Body of pancreas (tissue), 4 donors: ENCODE data around the gene MGAT5. TPM values are rescaled to one million over a fixed set of nuclear protein-coding genes. Genes with fewer than 3 reads are reported as not detected.

Experiments used
- ATAC-seq: fragments of 150-250 bp; one replicate; pipeline ENCODE4 v1.9.1; 2016
- DNase-seq, 4 donors: peaks; one replicate each; pipeline ENCODE4 v3.0.0-alpha.2; 2019
- H3K27ac ChIP-seq, 4 donors: fragments of 200-600 bp; sonication (generic); 1 replicate in 3 of 4; 2 replicates in 1 of 4; pipeline versions ENCODE4 v1.5.1 to v1.6.1; 2016 to 2019; ENCODE audit warnings: mild to moderate bottlenecking in 1 of 4, mixed read lengths in 1 of 4, moderate library complexity in 1 of 4
- H3K27me3 ChIP-seq, 2 donors: fragments of 200-600 bp; sonication (generic); one replicate each; pipeline ENCODE4 v1.6.0; 2016; ENCODE audit warnings: mild to moderate bottlenecking in 1 of 2
- H3K36me3 ChIP-seq, 2 donors: fragments of 200-600 bp; sonication (generic); replicated peaks in 1 of 2; 2 replicates each; pipeline ENCODE4 v1.5.1; 2016; ENCODE audit warnings: low read depth in 2 of 2; ENCODE audit not compliant: insufficient read depth in 1 of 2
- H3K4me1 ChIP-seq: fragments of 200-600 bp; sonication (generic); one replicate; pipeline ENCODE4 v1.6.0; 2016
- H3K4me3 ChIP-seq, 2 donors: fragments of 200-600 bp; sonication (generic); 1 replicate in 1 of 2; 2 replicates in 1 of 2; pipeline ENCODE4 v1.5.1; 2016 to 2019
- H3K9me3 ChIP-seq, 3 donors: fragments of 200-600 bp; sonication (generic); 1 replicate in 2 of 3; 2 replicates in 1 of 3; pipeline ENCODE4 v1.5.1; 2016
- POLR2A ChIP-seq, 3 donors: fragments of 450-650 bp; IDR thresholded peaks; one replicate each; pipeline ENCODE4 v1.6.1; 2016; ENCODE audit warnings: antibody characterized with exemption in 3 of 3, mild to moderate bottlenecking in 2 of 3
- WGBS, 2 donors: methylation state at CpG; one replicate each; pipeline ENCODE4 v1.1.5; 2017; 5-methylcytosine and 5-hydroxymethylcytosine counted together
- intact Hi-C: fragments of 100-400 bp; cut with DNase I; formaldehyde crosslinking; loops from one replicate; pipeline ENCODE4 v1.15.1; 2023
- total RNA-seq, 2 donors: library from RNA; depleted of rRNA; stranded (reverse); fragments of >200 nt; gene quantifications; one replicate each; pipeline ENCODE4 v1.1.0, GENCODE V29; 2016
- TF ChIP-seq, protein P1 (sequence below), 7 experiments: fragments of 450-650 bp in 4 of 7; fragments of 200-600 bp in 3 of 7; sonication (generic) in 3 of 7; IDR thresholded peaks; one replicate each; pipeline ENCODE4 v1.5.1; 2016 to 2019; ENCODE audit warnings: antibody characterized with exemption in 7 of 7

Gene MGAT5
- total RNA-seq, 2 donors from 2014 or later: 15.8 to 16.3 TPM

DNA sequence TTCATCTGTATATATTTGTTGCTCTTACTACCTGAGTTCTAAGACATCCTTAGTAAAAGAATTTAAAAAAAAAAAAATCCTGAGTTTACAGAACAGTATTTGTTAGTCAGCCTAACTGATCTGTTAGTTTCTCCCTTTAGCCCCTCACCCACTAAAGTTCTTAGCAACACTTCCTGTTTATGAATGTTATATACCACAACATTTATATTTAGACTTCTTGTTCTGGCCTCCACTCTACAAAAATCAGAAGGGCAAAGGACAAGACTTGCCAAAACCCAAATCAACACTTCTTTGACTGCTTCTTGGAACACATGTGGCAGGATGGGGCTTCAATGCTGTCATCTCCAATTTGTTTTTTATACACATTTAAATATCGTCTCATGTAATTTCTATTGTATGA lies 71.1 kb downstream of the MGAT5 start:
- DNase-seq (no peak), ATAC-seq (no peak)
- no peaks in the 10 kb centered on the region for H3K27me3 ChIP-seq
- no peak overlapping the region for H3K27ac ChIP-seq
- intact Hi-C loops: no loop called here
- H3K9me3 ChIP-seq: no peaks in the 10 kb centered on the region
- no peak overlapping the region for H3K4me3 ChIP-seq
- no peaks in the 10 kb centered on the region for H3K36me3 ChIP-seq
- TF ChIP-seq, protein P1, sequence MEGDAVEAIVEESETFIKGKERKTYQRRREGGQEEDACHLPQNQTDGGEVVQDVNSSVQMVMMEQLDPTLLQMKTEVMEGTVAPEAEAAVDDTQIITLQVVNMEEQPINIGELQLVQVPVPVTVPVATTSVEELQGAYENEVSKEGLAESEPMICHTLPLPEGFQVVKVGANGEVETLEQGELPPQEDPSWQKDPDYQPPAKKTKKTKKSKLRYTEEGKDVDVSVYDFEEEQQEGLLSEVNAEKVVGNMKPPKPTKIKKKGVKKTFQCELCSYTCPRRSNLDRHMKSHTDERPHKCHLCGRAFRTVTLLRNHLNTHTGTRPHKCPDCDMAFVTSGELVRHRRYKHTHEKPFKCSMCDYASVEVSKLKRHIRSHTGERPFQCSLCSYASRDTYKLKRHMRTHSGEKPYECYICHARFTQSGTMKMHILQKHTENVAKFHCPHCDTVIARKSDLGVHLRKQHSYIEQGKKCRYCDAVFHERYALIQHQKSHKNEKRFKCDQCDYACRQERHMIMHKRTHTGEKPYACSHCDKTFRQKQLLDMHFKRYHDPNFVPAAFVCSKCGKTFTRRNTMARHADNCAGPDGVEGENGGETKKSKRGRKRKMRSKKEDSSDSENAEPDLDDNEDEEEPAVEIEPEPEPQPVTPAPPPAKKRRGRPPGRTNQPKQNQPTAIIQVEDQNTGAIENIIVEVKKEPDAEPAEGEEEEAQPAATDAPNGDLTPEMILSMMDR (IDR thresholded peaks at IDR 0.05): no peak
- TF ChIP-seq POLR2A (IDR thresholded peaks at IDR 0.05): no peak
- WGBS, 2 donors: 74 to 80% methylated on average over 1 of the region's 1 CpG
- H3K4me1 ChIP-seq: peaks cover 13% of the 10 kb centered on the region

DNA sequence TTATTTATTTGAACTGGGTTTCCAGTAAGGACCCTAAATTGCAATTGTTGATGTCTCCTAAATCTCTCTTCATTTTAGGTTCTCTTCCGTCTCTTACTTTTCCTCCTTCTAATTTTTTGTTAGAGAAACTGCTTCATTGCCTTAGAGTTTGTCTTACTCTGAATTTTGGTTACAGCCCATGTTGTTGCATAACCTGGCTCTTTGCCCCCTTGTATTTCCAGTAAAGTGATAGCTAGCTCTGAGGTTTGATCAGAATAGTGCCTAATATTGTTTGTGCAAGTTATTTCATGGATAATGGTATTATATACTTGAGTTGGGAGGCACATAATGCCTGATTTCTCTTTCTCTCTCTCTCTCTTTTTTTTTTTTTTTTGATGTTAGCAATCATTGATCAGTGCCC lies 71.8 kb downstream of the MGAT5 start:
- intact Hi-C loops: no loop called here
- Histone ChIP-seq H3K27ac (no peak overlapping the region), H3K36me3 (no peaks in the 10 kb centered on the region), H3K4me3 (no peak overlapping the region), H3K4me1 (peaks cover 13% of the 10 kb centered on the region), H3K9me3 (no peaks in the 10 kb centered on the region), H3K27me3 (no peaks in the 10 kb centered on the region)
- DNase-seq (peak in 1 of 4 donors; percentile 14), ATAC-seq (no peak)
- TF ChIP-seq, protein P1 (IDR thresholded peaks at IDR 0.05): no peak
- no peak for TF ChIP-seq POLR2A (IDR thresholded peaks at IDR 0.05)
- WGBS, 2 donors: 92 to 100% methylated on average over 1 of the region's 1 CpG

DNA sequence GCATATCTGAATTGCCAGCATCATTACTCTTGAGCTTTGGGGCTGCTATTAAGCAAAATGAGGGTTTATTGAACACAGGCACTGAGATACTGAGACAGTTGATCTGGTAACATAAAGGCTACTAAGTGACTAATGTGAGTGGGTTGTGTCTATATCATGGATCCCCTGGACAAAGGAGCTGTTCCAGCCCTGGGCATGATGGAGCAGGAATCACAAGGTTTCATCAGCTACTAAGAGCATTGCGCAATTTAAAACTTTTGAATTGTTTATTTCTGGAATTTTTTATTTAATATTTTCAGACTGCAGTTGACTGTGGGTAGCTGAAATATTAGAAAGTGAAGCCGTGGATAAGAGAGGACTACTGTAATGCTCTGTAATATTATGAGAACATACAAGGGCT lies 73.5 kb downstream of the MGAT5 start:
- no peak for ATAC-seq
- H3K27me3 ChIP-seq: no peaks in the 10 kb centered on the region
- H3K27ac ChIP-seq: no peak overlapping the region
- H3K9me3 ChIP-seq: no peaks in the 10 kb centered on the region
- WGBS, 2 donors: 96 to 98% methylated on average over 2 of the region's 2 CpGs
- intact Hi-C loops: no loop called here
- DNase-seq: no peak
- TF ChIP-seq POLR2A (IDR thresholded peaks at IDR 0.05): no peak
- H3K36me3 ChIP-seq: no peaks in the 10 kb centered on the region
- H3K4me3 ChIP-seq: no peak overlapping the region
- peaks cover 13% of the 10 kb centered on the region for H3K4me1 ChIP-seq

DNA sequence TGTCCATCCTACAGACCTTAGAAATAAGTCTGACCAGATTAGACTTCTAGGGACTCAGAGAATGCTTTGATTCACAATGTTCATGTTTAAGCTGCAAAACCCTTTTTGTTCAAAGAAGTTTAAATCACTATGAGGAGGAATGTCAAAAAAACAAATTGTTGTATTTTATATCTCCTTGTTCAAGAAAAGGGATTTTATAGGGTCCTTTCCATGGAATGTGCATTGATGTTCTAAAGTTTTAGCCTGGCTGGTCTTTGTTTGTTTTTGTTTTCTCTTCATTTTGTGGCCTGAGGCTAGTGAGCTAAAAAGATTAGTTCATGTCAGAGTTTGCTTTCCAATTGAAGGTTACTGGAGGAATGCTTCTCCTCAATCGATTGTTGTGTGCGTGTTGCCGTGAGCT lies 77.2 kb downstream of the MGAT5 start:
- Histone ChIP-seq H3K27me3 (no peaks in the 10 kb centered on the region), H3K4me1 (peaks cover 5% of the 10 kb centered on the region), H3K36me3 (no peaks in the 10 kb centered on the region), H3K4me3 (no peak overlapping the region), H3K27ac (no peak overlapping the region), H3K9me3 (no peaks in the 10 kb centered on the region)
- no peak for DNase-seq
- no peak for ATAC-seq
- TF ChIP-seq, protein P1 (IDR thresholded peaks at IDR 0.05): no peak
- no peak for TF ChIP-seq POLR2A (IDR thresholded peaks at IDR 0.05)
- intact Hi-C loops: no loop called here
- WGBS, 2 donors: 96 to 98% methylated on average over 3 of the region's 3 CpGs

DNA sequence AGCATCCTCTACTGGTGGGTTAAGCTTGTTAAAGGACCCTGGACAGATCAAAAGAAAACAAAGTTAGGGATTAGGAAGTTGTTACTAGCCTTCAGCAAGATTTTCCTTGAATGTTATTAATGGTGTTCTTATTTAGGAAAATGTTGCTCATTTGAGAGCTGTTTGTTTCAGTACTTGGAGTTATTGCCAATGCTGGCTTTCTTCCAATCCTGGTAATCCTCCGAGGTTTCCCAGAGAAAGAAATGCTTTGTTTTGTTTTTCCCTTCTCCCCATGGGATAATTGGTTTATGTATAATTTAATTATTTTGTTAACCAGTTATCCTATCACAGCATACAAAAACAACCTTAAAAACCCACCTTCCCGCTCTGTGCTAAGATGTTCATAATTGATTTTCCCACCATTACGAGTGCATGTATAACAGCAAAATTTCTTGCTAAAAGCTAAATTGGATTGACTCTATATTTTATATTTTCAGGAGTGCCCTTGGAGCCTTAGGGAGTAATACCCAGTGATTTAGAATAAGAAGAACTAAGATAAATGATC lies 79.8 kb downstream of the MGAT5 start:
- no peaks in the 10 kb centered on the region for H3K4me1 ChIP-seq
- TF ChIP-seq, protein P1 (IDR thresholded peaks at IDR 0.05): no peak
- no peak for TF ChIP-seq POLR2A (IDR thresholded peaks at IDR 0.05)
- WGBS, 2 donors: 60 to 77% methylated on average over 3 of the region's 3 CpGs
- no peaks in the 10 kb centered on the region for H3K36me3 ChIP-seq
- ATAC-seq (no peak), DNase-seq (no peak)
- no peak overlapping the region for H3K4me3 ChIP-seq
- intact Hi-C loops: no loop called here
- H3K27me3 ChIP-seq: no peaks in the 10 kb centered on the region
- no peak overlapping the region for H3K27ac ChIP-seq
- H3K9me3 ChIP-seq: no peaks in the 10 kb centered on the region
